PFSK-1 (cell line): ENCODE measurements around the gene ZNF280B.

Source experiments
- FOXP2 ChIP-seq: optimal IDR thresholded peaks from 2 replicates; pipeline ENCODE3; 2011; ENCODE audit warnings: borderline replicate concordance, control low read depth, inconsistent platforms; ENCODE audit not compliant: insufficient read depth; ENCODE audit errors: extremely low read length, extremely low read depth
- POLR2AphosphoS5 ChIP-seq: IDR thresholded peaks from 2 replicates; pipeline ENCODE4 v1.6.1; 2012; ENCODE audit warnings: low read depth, mild to moderate bottlenecking, control low read depth, low read length, moderate library complexity
- REST ChIP-seq, 2 experiments: IDR thresholded peaks; 2 replicates each; pipeline versions ENCODE4 v1.6.1 to v1.8.0; 2011 to 2012; ENCODE audit warnings: low read depth in 2 of 2, low read length in 2 of 2, control low read depth in 1 of 2, inconsistent platforms in 1 of 2, mild to moderate bottlenecking in 1 of 2, moderate library complexity in 1 of 2; ENCODE audit not compliant: insufficient read depth in 1 of 2
- SIN3A ChIP-seq: IDR thresholded peaks from 2 replicates; pipeline ENCODE4 v1.6.1; 2012; ENCODE audit warnings: mild to moderate bottlenecking, low read length, moderate library complexity, borderline replicate concordance; ENCODE audit not compliant: insufficient read depth
- TAF1 ChIP-seq: IDR thresholded peaks from 2 replicates; pipeline ENCODE4 v1.6.1; 2012; ENCODE audit warnings: low read length, control low read depth, borderline replicate concordance; ENCODE audit not compliant: insufficient read depth

GRCh38 chr22:22556578-22556977 is 48.0 kb upstream of the ZNF280B start:
- TF ChIP-seq TAF1: no peak
- no peak for TF ChIP-seq REST (IDR thresholded peaks at IDR 0.05; ENCODE audit: insufficient read depth in 1 of 2, low read depth in 2 of 2, low read length in 2 of 2)
- no peak for TF ChIP-seq POLR2AphosphoS5
- no peak for TF ChIP-seq SIN3A
- no peak for TF ChIP-seq FOXP2
